ENCODE data around the gene LDB2. TPM values are rescaled to one million over a fixed set of nuclear protein-coding genes. Genes with fewer than 3 reads are reported as not detected.
A peak's percentile ranks its signal among the peaks of the same experiment; 100 is the strongest.

Gene LDB2
- total RNA-seq, 1 donor from 2014 or later = 55.8 TPM

GRCh38 chr4:16834814-16835213 lies 63.6 kb downstream of the LDB2 start:
- no peaks in the 10 kb centered on the region for H3K9me3 ChIP-seq (ENCODE audit: control insufficient read depth in 3 of 3, low read length in 3 of 3)
- no peak overlapping the region for H3K9ac ChIP-seq (ENCODE audit: low read depth in 1 of 3, low read length in 3 of 3)
- peaks cover 0 to 4% (median 0%) of the 10 kb centered on the region in 3 donors for H3K4me1 ChIP-seq (ENCODE audit: control insufficient read depth in 3 of 3, insufficient read depth in 3 of 3, low read length in 3 of 3)
- no peaks in the 10 kb centered on the region for H3K36me3 ChIP-seq (ENCODE audit: control insufficient read depth in 3 of 3, insufficient read depth in 3 of 3, low read length in 3 of 3)
- H3K27me3 ChIP-seq (ENCODE audit: control insufficient read depth in 3 of 3, insufficient read depth in 3 of 3, low read length in 3 of 3) = no peaks in the 10 kb centered on the region
- H3K27ac ChIP-seq (ENCODE audit: low read depth, low read length) = no peak overlapping the region
- no peak overlapping the region for H3K4me3 ChIP-seq (ENCODE audit: low read length in 3 of 3)

- Histone ChIP-seq H3K9me3 (ENCODE audit: control insufficient read depth in 3 of 3, low read length in 3 of 3) (no peaks in the 10 kb centered on the region), H3K9ac (ENCODE audit: low read depth in 1 of 3, low read length in 3 of 3) (no peak overlapping the region), H3K27me3 (ENCODE audit: control insufficient read depth in 3 of 3, insufficient read depth in 3 of 3, low read length in 3 of 3) (no peaks in the 10 kb centered on the region), H3K27ac (ENCODE audit: low read depth, low read length) (no peak overlapping the region), H3K36me3 (ENCODE audit: control insufficient read depth in 3 of 3, insufficient read depth in 3 of 3, low read length in 3 of 3) (no peaks in the 10 kb centered on the region), H3K4me1 (ENCODE audit: control insufficient read depth in 3 of 3, insufficient read depth in 3 of 3, low read length in 3 of 3) (peaks cover 0 to 4% (median 0%) of the 10 kb centered on the region in 3 donors), H3K4me3 (ENCODE audit: low read length in 3 of 3) (no peak overlapping the region)
Observed at GRCh38 chr4:16833722-16834121, 64.7 kb downstream of the LDB2 start.

GRCh38 chr4:16830081-16830480 lies 68.4 kb downstream of the LDB2 start:
- Histone ChIP-seq H3K27ac (ENCODE audit: low read depth, low read length) (no peak overlapping the region), H3K4me3 (ENCODE audit: low read length in 3 of 3) (no peak overlapping the region), H3K27me3 (ENCODE audit: control insufficient read depth in 3 of 3, insufficient read depth in 3 of 3, low read length in 3 of 3) (no peaks in the 10 kb centered on the region), H3K9ac (ENCODE audit: low read depth in 1 of 3, low read length in 3 of 3) (no peak overlapping the region), H3K9me3 (ENCODE audit: control insufficient read depth in 3 of 3, low read length in 3 of 3) (no peaks in the 10 kb centered on the region), H3K4me1 (ENCODE audit: control insufficient read depth in 3 of 3, insufficient read depth in 3 of 3, low read length in 3 of 3) (peaks cover 0 to 3% (median 0%) of the 10 kb centered on the region in 3 donors), H3K36me3 (ENCODE audit: control insufficient read depth in 3 of 3, insufficient read depth in 3 of 3, low read length in 3 of 3) (no peaks in the 10 kb centered on the region)

GRCh38 chr4:16827794-16828724 lies 70.4 kb downstream of the LDB2 start:
- Histone ChIP-seq H3K4me1 (ENCODE audit: control insufficient read depth in 3 of 3, insufficient read depth in 3 of 3, low read length in 3 of 3) (peaks cover 0 to 3% (median 0%) of the 10 kb centered on the region in 3 donors), H3K9me3 (ENCODE audit: control insufficient read depth in 3 of 3, low read length in 3 of 3) (no peaks in the 10 kb centered on the region), H3K27ac (ENCODE audit: low read depth, low read length) (peak overlapping the region; percentile 12), H3K4me3 (ENCODE audit: low read length in 3 of 3) (no peak overlapping the region), H3K36me3 (ENCODE audit: control insufficient read depth in 3 of 3, insufficient read depth in 3 of 3, low read length in 3 of 3) (no peaks in the 10 kb centered on the region), H3K9ac (ENCODE audit: low read depth in 1 of 3, low read length in 3 of 3) (no peak overlapping the region), H3K27me3 (ENCODE audit: control insufficient read depth in 3 of 3, insufficient read depth in 3 of 3, low read length in 3 of 3) (no peaks in the 10 kb centered on the region)

- no peak overlapping the region for H3K27ac ChIP-seq (ENCODE audit: low read depth, low read length)
- no peaks in the 10 kb centered on the region for H3K9me3 ChIP-seq (ENCODE audit: control insufficient read depth in 3 of 3, low read length in 3 of 3)
- no peak overlapping the region for H3K9ac ChIP-seq (ENCODE audit: low read depth in 1 of 3, low read length in 3 of 3)
- no peak overlapping the region for H3K4me3 ChIP-seq (ENCODE audit: low read length in 3 of 3)
- H3K4me1 ChIP-seq (ENCODE audit: control insufficient read depth in 3 of 3, insufficient read depth in 3 of 3, low read length in 3 of 3) = peaks cover 0 to 3% (median 0%) of the 10 kb centered on the region in 3 donors
- no peaks in the 10 kb centered on the region for H3K27me3 ChIP-seq (ENCODE audit: control insufficient read depth in 3 of 3, insufficient read depth in 3 of 3, low read length in 3 of 3)
- H3K36me3 ChIP-seq (ENCODE audit: control insufficient read depth in 3 of 3, insufficient read depth in 3 of 3, low read length in 3 of 3) = no peaks in the 10 kb centered on the region
Observed at GRCh38 chr4:16827045-16827444, 71.4 kb downstream of the LDB2 start.

GRCh38 chr4:16826406-16826910 lies 72.0 kb downstream of the LDB2 start:
- Histone ChIP-seq H3K4me1 (ENCODE audit: control insufficient read depth in 3 of 3, insufficient read depth in 3 of 3, low read length in 3 of 3) (peaks cover 0 to 3% (median 0%) of the 10 kb centered on the region in 3 donors), H3K27ac (ENCODE audit: low read depth, low read length) (no peak overlapping the region), H3K4me3 (ENCODE audit: low read length in 3 of 3) (no peak overlapping the region), H3K9me3 (ENCODE audit: control insufficient read depth in 3 of 3, low read length in 3 of 3) (no peaks in the 10 kb centered on the region), H3K9ac (ENCODE audit: low read depth in 1 of 3, low read length in 3 of 3) (no peak overlapping the region), H3K36me3 (ENCODE audit: control insufficient read depth in 3 of 3, insufficient read depth in 3 of 3, low read length in 3 of 3) (no peaks in the 10 kb centered on the region), H3K27me3 (ENCODE audit: control insufficient read depth in 3 of 3, insufficient read depth in 3 of 3, low read length in 3 of 3) (no peaks in the 10 kb centered on the region)

- H3K4me3 ChIP-seq (ENCODE audit: low read length in 3 of 3) = no peak overlapping the region
- peaks cover 0 to 3% (median 0%) of the 10 kb centered on the region in 3 donors for H3K4me1 ChIP-seq (ENCODE audit: control insufficient read depth in 3 of 3, insufficient read depth in 3 of 3, low read length in 3 of 3)
- no peak overlapping the region for H3K9ac ChIP-seq (ENCODE audit: low read depth in 1 of 3, low read length in 3 of 3)
- H3K36me3 ChIP-seq (ENCODE audit: control insufficient read depth in 3 of 3, insufficient read depth in 3 of 3, low read length in 3 of 3) = no peaks in the 10 kb centered on the region
- H3K9me3 ChIP-seq (ENCODE audit: control insufficient read depth in 3 of 3, low read length in 3 of 3) = no peaks in the 10 kb centered on the region
- H3K27ac ChIP-seq (ENCODE audit: low read depth, low read length) = no peak overlapping the region
- H3K27me3 ChIP-seq (ENCODE audit: control insufficient read depth in 3 of 3, insufficient read depth in 3 of 3, low read length in 3 of 3) = no peaks in the 10 kb centered on the region
Observed at GRCh38 chr4:16824278-16824806, 74.1 kb downstream of the LDB2 start.

GRCh38 chr4:16820329-16820728 lies 78.1 kb downstream of the LDB2 start:
- no peaks in the 10 kb centered on the region for H3K4me1 ChIP-seq (ENCODE audit: control insufficient read depth in 3 of 3, insufficient read depth in 3 of 3, low read length in 3 of 3)
- H3K27ac ChIP-seq (ENCODE audit: low read depth, low read length) = no peak overlapping the region
- H3K27me3 ChIP-seq (ENCODE audit: control insufficient read depth in 3 of 3, insufficient read depth in 3 of 3, low read length in 3 of 3) = no peaks in the 10 kb centered on the region
- no peaks in the 10 kb centered on the region for H3K9me3 ChIP-seq (ENCODE audit: control insufficient read depth in 3 of 3, low read length in 3 of 3)
- no peaks in the 10 kb centered on the region for H3K36me3 ChIP-seq (ENCODE audit: control insufficient read depth in 3 of 3, insufficient read depth in 3 of 3, low read length in 3 of 3)
- no peak overlapping the region for H3K9ac ChIP-seq (ENCODE audit: low read depth in 1 of 3, low read length in 3 of 3)
- no peak overlapping the region for H3K4me3 ChIP-seq (ENCODE audit: low read length in 3 of 3)

GRCh38 chr4:16819652-16820051 lies 78.8 kb downstream of the LDB2 start:
- Histone ChIP-seq H3K4me1 (ENCODE audit: control insufficient read depth in 3 of 3, insufficient read depth in 3 of 3, low read length in 3 of 3) (no peaks in the 10 kb centered on the region), H3K9me3 (ENCODE audit: control insufficient read depth in 3 of 3, low read length in 3 of 3) (no peaks in the 10 kb centered on the region), H3K27ac (ENCODE audit: low read depth, low read length) (no peak overlapping the region), H3K36me3 (ENCODE audit: control insufficient read depth in 3 of 3, insufficient read depth in 3 of 3, low read length in 3 of 3) (no peaks in the 10 kb centered on the region), H3K9ac (ENCODE audit: low read depth in 1 of 3, low read length in 3 of 3) (no peak overlapping the region), H3K4me3 (ENCODE audit: low read length in 3 of 3) (no peak overlapping the region), H3K27me3 (ENCODE audit: control insufficient read depth in 3 of 3, insufficient read depth in 3 of 3, low read length in 3 of 3) (no peaks in the 10 kb centered on the region)

GRCh38 chr4:16818005-16818404 lies 80.4 kb downstream of the LDB2 start:
- Histone ChIP-seq H3K9ac (ENCODE audit: low read depth in 1 of 3, low read length in 3 of 3) (no peak overlapping the region), H3K36me3 (ENCODE audit: control insufficient read depth in 3 of 3, insufficient read depth in 3 of 3, low read length in 3 of 3) (no peaks in the 10 kb centered on the region), H3K27ac (ENCODE audit: low read depth, low read length) (no peak overlapping the region), H3K4me3 (ENCODE audit: low read length in 3 of 3) (no peak overlapping the region), H3K4me1 (ENCODE audit: control insufficient read depth in 3 of 3, insufficient read depth in 3 of 3, low read length in 3 of 3) (no peaks in the 10 kb centered on the region), H3K27me3 (ENCODE audit: control insufficient read depth in 3 of 3, insufficient read depth in 3 of 3, low read length in 3 of 3) (no peaks in the 10 kb centered on the region), H3K9me3 (ENCODE audit: control insufficient read depth in 3 of 3, low read length in 3 of 3) (no peaks in the 10 kb centered on the region)

Measured in skeletal muscle tissue (tissue), 4 donors.